CD4-positive, CD25-positive, alpha-beta regulatory T cell (primary cell): ENCODE data around the gene SSR1. TPM values are rescaled to one million over a fixed set of nuclear protein-coding genes. Genes with fewer than 3 reads are reported as not detected.
"Not testable (repeated sequence)": the region's sequence is repeated elsewhere in the genome, so short reads cannot be mapped to it uniquely, and the experiment has no call there.

ENCODE experiments used
- ATAC-seq, 2 donors: fragments of 150-1000 bp; cut with Tn5 transposase; one replicate each; pipeline ENCODE4 v1.10.0; 2021; ENCODE audit warnings: low read depth in 2 of 2, moderate number of reproducible peaks in 2 of 2, moderate library complexity in 1 of 2
- DNase-seq, 3 donors: peaks; one replicate each; pipeline versions ENCODE4 v3.0.0 to v3.0.0-alpha.2; 2012 to 2022; ENCODE audit warnings: mixed read lengths in 1 of 3
- H3K27ac ChIP-seq: one replicate; pipeline ENCODE4 v1.7.0; 2013; ENCODE audit warnings: mild to moderate bottlenecking, low read length; ENCODE audit not compliant: insufficient read depth, poor library complexity, severe bottlenecking
- H3K27me3 ChIP-seq: one replicate; pipeline ENCODE4 v1.7.0; 2013; ENCODE audit warnings: low read length; ENCODE audit not compliant: control insufficient read depth, insufficient read depth
- H3K36me3 ChIP-seq: one replicate; pipeline ENCODE4 v1.7.0; 2013; ENCODE audit warnings: mild to moderate bottlenecking, low read length, moderate library complexity; ENCODE audit not compliant: control insufficient read depth, insufficient read depth
- H3K4me1 ChIP-seq: 2 replicates; pipeline ENCODE4 v1.7.0; 2013; ENCODE audit warnings: mild to moderate bottlenecking, low read length; ENCODE audit not compliant: insufficient read depth, control insufficient read depth, poor library complexity, severe bottlenecking
- H3K4me3 ChIP-seq: one replicate; pipeline ENCODE4 v1.7.0; 2013; ENCODE audit warnings: low read depth, mild to moderate bottlenecking, low read length, moderate library complexity
- H3K9me3 ChIP-seq, 2 experiments: 1 replicate in 1 of 2; 2 replicates in 1 of 2; pipeline ENCODE4 v1.7.0; 2013; ENCODE audit warnings: low read length in 2 of 2, mild to moderate bottlenecking in 1 of 2, moderate library complexity in 1 of 2; ENCODE audit not compliant: control insufficient read depth in 2 of 2
- H3K27ac Mint-ChIP-seq, 3 donors: one replicate each; pipeline ENCODE4 v1.8.0; 2020 to 2022; ENCODE audit warnings: mild to moderate bottlenecking in 3 of 3, mixed read lengths in 3 of 3, moderate library complexity in 2 of 3
- H3K27me3 Mint-ChIP-seq: one replicate; pipeline ENCODE4 v1.8.0; 2022; ENCODE audit warnings: mild to moderate bottlenecking, mixed read lengths
- H3K36me3 Mint-ChIP-seq: one replicate; pipeline ENCODE4 v1.8.0; 2020; ENCODE audit warnings: mixed read lengths
- H3K4me1 Mint-ChIP-seq, 4 donors: one replicate each; pipeline ENCODE4 v1.8.0; 2020 to 2022; ENCODE audit warnings: mixed read lengths in 4 of 4, mild to moderate bottlenecking in 1 of 4
- H3K4me3 Mint-ChIP-seq, 4 donors: one replicate each; pipeline ENCODE4 v1.8.0; 2020 to 2022; ENCODE audit warnings: mild to moderate bottlenecking in 4 of 4, mixed read lengths in 4 of 4, moderate library complexity in 3 of 4
- H3K9me3 Mint-ChIP-seq, 7 donors: one replicate each; pipeline ENCODE4 v1.8.0; 2020 to 2022; ENCODE audit warnings: mixed read lengths in 7 of 7, mild to moderate bottlenecking in 3 of 7, moderate library complexity in 2 of 7
- polyA plus RNA-seq, 4 donors: library from polyadenylated mRNA; unstranded; fragments of 300-500 nt; fragmentation: Illumina TruSeq; gene quantifications; one replicate each; pipeline ENCODE4 v1.2.3, GENCODE V29; 2021
- total RNA-seq: library from RNA; stranded (reverse); gene quantifications from one replicate; pipeline ENCODE4 v1.2.3, GENCODE V29; 2022

SSR1 gene
- total and polyA plus RNA-seq, 5 donors from 2014 or later = 81.0 to 207 (median 164) TPM

GRCh38 chr6:7341271-7341670 is 28.3 kb upstream of the SSR1 start:
- no peak for DNase-seq
- peaks cover 7% of the 10 kb centered on the region for H3K27me3 ChIP-seq
- H3K9me3 ChIP-seq = no peaks in the 10 kb centered on the region
- Mint-ChIP-seq H3K9me3 (no peaks in the 10 kb centered on the region), H3K4me3 (no peak overlapping the region), H3K4me1 (peaks cover 0 to 3% (median 2%) of the 10 kb centered on the region in 4 donors), H3K27ac (no peak overlapping the region), H3K36me3 (no peaks in the 10 kb centered on the region), H3K27me3 (peaks cover 41% of the 10 kb centered on the region)
- no peak overlapping the region for H3K4me3 ChIP-seq
- ATAC-seq = no peak
- H3K4me1 ChIP-seq = no peaks in the 10 kb centered on the region
- H3K27ac ChIP-seq = no peak overlapping the region
- no peaks in the 10 kb centered on the region for H3K36me3 ChIP-seq

GRCh38 chr6:7339007-7339732 is 26.2 kb upstream of the SSR1 start:
- H3K9me3 Mint-ChIP-seq, H3K9me3 ChIP-seq, H3K36me3 Mint-ChIP-seq, H3K4me3 Mint-ChIP-seq, H3K4me1 Mint-ChIP-seq, H3K4me3 ChIP-seq, H3K36me3 ChIP-seq, H3K27me3 ChIP-seq, H3K27ac Mint-ChIP-seq, H3K4me1 ChIP-seq, ATAC-seq, H3K27ac ChIP-seq: not testable (repeated sequence)
- DNase-seq = peak in 1 of 3 donors; percentile 33
- H3K27me3 Mint-ChIP-seq = peaks cover 41% of the 10 kb centered on the region

- peaks cover 33% of the 10 kb centered on the region for H3K27me3 Mint-ChIP-seq
Observed at GRCh38 chr6:7338031-7338430, 25.0 kb upstream of the SSR1 start.

GRCh38 chr6:7335519-7335918 is 22.5 kb upstream of the SSR1 start:
- H3K27ac ChIP-seq = no peak overlapping the region
- H3K9me3 ChIP-seq = no peaks in the 10 kb centered on the region
- Mint-ChIP-seq H3K4me3 (no peak overlapping the region), H3K27ac (no peak overlapping the region), H3K9me3 (no peaks in the 10 kb centered on the region), H3K36me3 (no peaks in the 10 kb centered on the region), H3K27me3 (peaks cover 30% of the 10 kb centered on the region), H3K4me1 (no peaks in the 10 kb centered on the region)
- H3K4me3 ChIP-seq = no peak overlapping the region
- H3K4me1 ChIP-seq = no peaks in the 10 kb centered on the region
- ATAC-seq (no peak), DNase-seq (no peak)
- peaks cover 3% of the 10 kb centered on the region for H3K27me3 ChIP-seq
- no peaks in the 10 kb centered on the region for H3K36me3 ChIP-seq

More at GRCh38 chr6:7338031-7338430, 25.0 kb upstream of the SSR1 start:
- Histone ChIP-seq H3K9me3 (no peaks in the 10 kb centered on the region), H3K4me1 (no peaks in the 10 kb centered on the region), H3K36me3 (no peaks in the 10 kb centered on the region), H3K27me3 (peaks cover 7% of the 10 kb centered on the region), H3K4me3 (no peak overlapping the region), H3K27ac (no peak overlapping the region)
- no peaks in the 10 kb centered on the region for H3K4me1 Mint-ChIP-seq
- ATAC-seq (no peak), DNase-seq (no peak)
- no peak overlapping the region for H3K27ac Mint-ChIP-seq
- no peaks in the 10 kb centered on the region for H3K9me3 Mint-ChIP-seq
- H3K4me3 Mint-ChIP-seq = no peak overlapping the region
- no peaks in the 10 kb centered on the region for H3K36me3 Mint-ChIP-seq

- H3K27me3 Mint-ChIP-seq = peaks cover 24% of the 10 kb centered on the region
- no peaks in the 10 kb centered on the region for H3K9me3 Mint-ChIP-seq
- H3K4me3 ChIP-seq = no peak overlapping the region
- no peaks in the 10 kb centered on the region for H3K4me1 Mint-ChIP-seq
- no peaks in the 10 kb centered on the region for H3K9me3 ChIP-seq
- peaks cover 3% of the 10 kb centered on the region for H3K27me3 ChIP-seq
- no peak overlapping the region for H3K4me3 Mint-ChIP-seq
- H3K36me3 ChIP-seq = no peaks in the 10 kb centered on the region
- no peak for DNase-seq
- no peak for ATAC-seq
- H3K27ac Mint-ChIP-seq = no peak overlapping the region
- H3K36me3 Mint-ChIP-seq = no peaks in the 10 kb centered on the region
- no peaks in the 10 kb centered on the region for H3K4me1 ChIP-seq
- H3K27ac ChIP-seq = no peak overlapping the region
Observed at GRCh38 chr6:7334685-7335084, 21.7 kb upstream of the SSR1 start.

GRCh38 chr6:7332090-7332745 is 19.2 kb upstream of the SSR1 start:
- no peaks in the 10 kb centered on the region for H3K4me1 ChIP-seq
- no peaks in the 10 kb centered on the region for H3K36me3 ChIP-seq
- DNase-seq (no peak), ATAC-seq (no peak)
- Mint-ChIP-seq H3K4me1 (no peaks in the 10 kb centered on the region), H3K9me3 (no peaks in the 10 kb centered on the region), H3K27ac (no peak overlapping the region), H3K36me3 (no peaks in the 10 kb centered on the region), H3K27me3 (peaks cover 12% of the 10 kb centered on the region), H3K4me3 (no peak overlapping the region)
- H3K27me3 ChIP-seq = peaks cover 3% of the 10 kb centered on the region
- no peak overlapping the region for H3K27ac ChIP-seq
- H3K9me3 ChIP-seq = no peaks in the 10 kb centered on the region
- H3K4me3 ChIP-seq = no peak overlapping the region

- no peak overlapping the region for H3K27ac Mint-ChIP-seq
- DNase-seq (no peak), ATAC-seq (no peak)
- H3K4me3 ChIP-seq = no peak overlapping the region
- H3K9me3 Mint-ChIP-seq = no peaks in the 10 kb centered on the region
- H3K27me3 ChIP-seq = peaks cover 3% of the 10 kb centered on the region
- H3K27ac ChIP-seq = no peak overlapping the region
- H3K4me1 ChIP-seq = no peaks in the 10 kb centered on the region
- H3K27me3 Mint-ChIP-seq = peaks cover 15% of the 10 kb centered on the region
- H3K4me3 Mint-ChIP-seq = no peak overlapping the region
- H3K36me3 Mint-ChIP-seq = no peaks in the 10 kb centered on the region
- no peaks in the 10 kb centered on the region for H3K4me1 Mint-ChIP-seq
- no peaks in the 10 kb centered on the region for H3K36me3 ChIP-seq
- no peaks in the 10 kb centered on the region for H3K9me3 ChIP-seq
Observed at GRCh38 chr6:7331452-7331851, 18.5 kb upstream of the SSR1 start.

GRCh38 chr6:7328243-7328642 is 15.2 kb upstream of the SSR1 start:
- H3K27me3 ChIP-seq = peaks cover 7% of the 10 kb centered on the region
- no peak overlapping the region for H3K4me3 ChIP-seq
- DNase-seq (no peak), ATAC-seq (no peak)
- H3K9me3 ChIP-seq = no peaks in the 10 kb centered on the region
- no peaks in the 10 kb centered on the region for H3K36me3 ChIP-seq
- H3K36me3 Mint-ChIP-seq = no peaks in the 10 kb centered on the region
- no peak overlapping the region for H3K27ac Mint-ChIP-seq
- peaks cover 24% of the 10 kb centered on the region for H3K27me3 Mint-ChIP-seq
- H3K4me3 Mint-ChIP-seq = no peak overlapping the region
- H3K27ac ChIP-seq = no peak overlapping the region
- H3K9me3 Mint-ChIP-seq = peaks cover 0 to 2% (median 0%) of the 10 kb centered on the region in 7 donors
- H3K4me1 Mint-ChIP-seq = no peaks in the 10 kb centered on the region
- no peaks in the 10 kb centered on the region for H3K4me1 ChIP-seq
